Psoas muscle (tissue), 8 donors: ENCODE data around the gene KAT7. TPM values are rescaled to one million over a fixed set of nuclear protein-coding genes. Genes with fewer than 3 reads are reported as not detected.

ENCODE experiments used
- ATAC-seq, 4 donors: fragments of 200-7000 bp; cut with Tn5 transposase; one replicate each; pipeline ENCODE4 v1.9.1; 2020; ENCODE audit warnings: moderate library complexity in 3 of 4, mild to moderate bottlenecking in 2 of 4
- DNase-seq, 2 donors: peaks; one replicate each; pipeline ENCODE4 v3.0.0-alpha.2; 2020
- H3K27ac ChIP-seq: fragments of 200-600 bp; one replicate; pipeline ENCODE4 v1.8.0; 2022
- H3K27me3 ChIP-seq, 3 donors: fragments of 200-600 bp in 1 of 3; one replicate each; pipeline versions ENCODE4 v1.6.1 to v1.8.0; 2013 to 2022; ENCODE audit warnings: low read length in 2 of 3, mild to moderate bottlenecking in 2 of 3, moderate library complexity in 1 of 3; ENCODE audit not compliant: insufficient read depth in 3 of 3
- H3K36me3 ChIP-seq, 2 donors: fragments of 200-600 bp in 1 of 2; one replicate each; pipeline versions ENCODE4 v1.6.1 to v1.8.0; 2013 to 2022; ENCODE audit warnings: low read depth in 1 of 2, mild to moderate bottlenecking in 1 of 2, moderate library complexity in 1 of 2; ENCODE audit not compliant: insufficient read depth in 1 of 2
- H3K4me1 ChIP-seq: fragments of 200-600 bp; one replicate; pipeline ENCODE4 v1.8.0; 2022
- H3K4me3 ChIP-seq: fragments of 200-600 bp; one replicate; pipeline ENCODE4 v1.8.0; 2022; ENCODE audit warnings: mild to moderate bottlenecking
- H3K9me3 ChIP-seq: fragments of 200-600 bp; one replicate; pipeline ENCODE4 v1.8.0; 2022
- WGBS, 3 donors: extraction: QIAGEN DNeasy Blood & Tissue Kit; methylation state at CpG; one replicate each; pipeline versions ENCODE4 v1.1.6 to v1.1.7; 2013; 5-methylcytosine and 5-hydroxymethylcytosine counted together
- intact Hi-C, 2 donors: fragments of 100-400 bp; cut with DNase I; formaldehyde crosslinking; loops; one replicate each; pipeline versions ENCODE4 v1.11.0 to v1.14.2; 2022
- polyA plus RNA-seq, 3 donors: library from polyadenylated mRNA; stranded (reverse); fragments of 200-250 nt; gene quantifications; one replicate each; pipeline ENCODE4 v1.2.3, GENCODE V29; 2013
- total RNA-seq, 4 donors: library from RNA; stranded (reverse); fragmentation: NEBNext Ultra II Directional in 2 of 4; extraction: Animal tissue kit (Norgen Biotek cat#: 25700) in 2 of 4; gene quantifications; one replicate each; pipeline versions ENCODE4 v1.2.1 to v1.2.4, GENCODE V29; 2021 to 2023
- TF ChIP-seq, protein P1 (sequence below): fragments of 200-600 bp; IDR thresholded peaks from one replicate; pipeline ENCODE4 v1.8.0; 2022; ENCODE audit warnings: antibody characterized with exemption
- donor health status: healthy with polysubstance abuse.
- donor health status: DM: no; HTN: no; CAD: no; lungs with moderate emphysema.
- donor health status: Bipolar disorder and iron deficiency.
- donor health status: healthy.
- donor health status: DM: yes; HTN: yes; CAD: no.
- donor health status: DM: no; HTN: no; CAD: no.
- donor health status: DM: no; HTN: no; CAD: no.
- donor health status: DM: yes; HTN: yes; CAD: no.

Gene KAT7
- total and polyA plus RNA-seq, 7 donors: 15.4 to 60.7 (median 34.1) TPM

DNA sequence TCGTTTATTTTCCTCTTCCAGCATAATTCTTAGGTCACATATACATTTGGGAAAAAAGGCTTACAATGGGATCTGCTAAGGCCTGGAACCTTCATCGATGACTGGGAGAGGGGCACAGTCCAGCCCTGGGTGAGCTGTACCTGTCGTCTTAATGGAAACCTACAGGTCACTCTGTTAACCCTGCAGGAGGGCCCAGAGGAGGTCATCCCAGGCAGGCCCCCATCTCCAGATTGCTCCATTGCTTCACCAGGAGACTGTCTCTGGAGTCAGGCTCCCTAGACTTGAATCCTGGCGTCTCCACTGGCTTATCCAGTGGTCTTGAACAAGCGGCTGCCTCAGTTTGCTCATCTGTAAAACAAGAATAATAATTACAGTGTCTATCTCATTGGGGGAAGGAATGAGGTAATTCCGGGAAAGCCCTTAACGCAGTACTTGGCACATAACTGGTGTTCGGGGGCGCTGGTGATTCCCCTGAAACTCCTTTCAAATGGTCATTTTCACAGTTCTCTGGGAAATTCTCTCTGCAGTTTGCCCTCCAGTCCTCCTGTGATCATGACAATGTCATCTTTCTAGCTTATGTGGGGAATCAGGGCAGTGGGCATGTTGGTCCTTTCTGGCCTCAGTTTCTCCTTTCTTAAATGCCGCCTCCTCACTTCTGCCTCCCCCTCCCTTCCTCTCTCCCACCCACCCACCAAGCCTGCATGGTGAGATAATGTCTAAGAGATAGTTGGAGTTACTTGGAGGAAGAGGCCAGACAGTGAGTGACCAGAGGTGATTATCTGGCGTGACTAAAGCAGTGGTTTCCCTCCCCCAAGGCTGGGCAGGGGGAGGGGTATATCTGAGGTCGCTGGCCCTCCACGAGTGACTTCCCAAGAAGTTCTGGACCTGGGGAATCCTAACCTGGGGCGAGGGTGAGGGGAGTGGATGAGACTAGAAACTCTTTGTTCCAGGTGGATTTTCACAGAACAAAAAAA lies 90.7 kb downstream of the KAT7 start:
- Histone ChIP-seq H3K4me1 (peaks cover 7% of the 10 kb centered on the region), H3K36me3 (no peaks in the 10 kb centered on the region), H3K27me3 (peaks cover 0 to 26% (median 2%) of the 10 kb centered on the region in 3 donors), H3K27ac (no peak overlapping the region), H3K4me3 (no peak overlapping the region), H3K9me3 (no peaks in the 10 kb centered on the region)
- 57 to 64% (median 57%) methylated on average over 14 of the region's 14 CpGs for WGBS, 3 donors
- ATAC-seq (no peak), DNase-seq (no peak)
- intact Hi-C loops: no loop called here
- TF ChIP-seq, protein P1, sequence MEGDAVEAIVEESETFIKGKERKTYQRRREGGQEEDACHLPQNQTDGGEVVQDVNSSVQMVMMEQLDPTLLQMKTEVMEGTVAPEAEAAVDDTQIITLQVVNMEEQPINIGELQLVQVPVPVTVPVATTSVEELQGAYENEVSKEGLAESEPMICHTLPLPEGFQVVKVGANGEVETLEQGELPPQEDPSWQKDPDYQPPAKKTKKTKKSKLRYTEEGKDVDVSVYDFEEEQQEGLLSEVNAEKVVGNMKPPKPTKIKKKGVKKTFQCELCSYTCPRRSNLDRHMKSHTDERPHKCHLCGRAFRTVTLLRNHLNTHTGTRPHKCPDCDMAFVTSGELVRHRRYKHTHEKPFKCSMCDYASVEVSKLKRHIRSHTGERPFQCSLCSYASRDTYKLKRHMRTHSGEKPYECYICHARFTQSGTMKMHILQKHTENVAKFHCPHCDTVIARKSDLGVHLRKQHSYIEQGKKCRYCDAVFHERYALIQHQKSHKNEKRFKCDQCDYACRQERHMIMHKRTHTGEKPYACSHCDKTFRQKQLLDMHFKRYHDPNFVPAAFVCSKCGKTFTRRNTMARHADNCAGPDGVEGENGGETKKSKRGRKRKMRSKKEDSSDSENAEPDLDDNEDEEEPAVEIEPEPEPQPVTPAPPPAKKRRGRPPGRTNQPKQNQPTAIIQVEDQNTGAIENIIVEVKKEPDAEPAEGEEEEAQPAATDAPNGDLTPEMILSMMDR: no peak

DNA sequence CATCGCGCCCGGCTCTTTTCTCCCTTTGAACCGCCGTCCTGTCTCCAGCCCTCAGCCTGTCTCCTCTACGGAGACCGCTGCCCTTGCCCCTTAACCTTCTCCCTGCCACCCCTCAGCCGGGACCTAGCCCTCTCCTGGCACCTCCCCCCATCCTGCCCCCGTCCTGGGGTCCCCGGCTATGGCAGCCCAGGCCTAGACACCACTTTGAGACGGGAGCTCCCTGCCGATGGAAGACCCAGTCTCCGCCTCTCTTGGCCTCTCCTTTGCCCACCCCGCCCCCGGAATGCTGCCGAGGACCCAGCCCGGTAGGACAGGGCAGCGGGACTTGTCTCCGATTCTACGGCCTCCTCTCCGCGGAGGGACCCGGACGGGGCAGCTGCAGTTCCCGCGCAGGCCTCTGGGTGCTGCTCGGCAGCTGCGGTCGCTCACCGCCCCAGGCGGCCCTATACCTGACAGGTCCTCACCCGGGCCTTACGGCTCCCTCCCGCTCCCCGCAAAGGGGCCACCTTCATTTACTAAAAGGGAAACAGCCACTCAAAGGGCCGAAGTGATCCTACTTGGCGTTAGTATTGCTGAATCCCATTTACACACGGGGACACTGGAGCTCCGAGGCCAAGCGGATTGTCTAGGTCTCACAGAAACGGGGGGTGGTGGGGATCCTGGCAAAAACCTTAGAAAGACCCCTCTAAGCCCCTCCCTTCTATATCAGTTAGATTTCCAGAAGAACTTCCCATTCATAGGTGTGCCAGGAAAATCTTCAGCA lies 92.0 kb downstream of the KAT7 start:
- intact Hi-C loops: loop anchor here (2.0 to 5.0 kb wide), 2 partner anchors 116 to 117 kb away; partner anchors contain the start of gene DLX3 (in 1 of the 2)
- no peaks in the 10 kb centered on the region for H3K9me3 ChIP-seq
- DNase-seq (peak; percentile 71 to 86), ATAC-seq (peak; percentile 91 to 98 (median 96))
- H3K36me3 ChIP-seq: no peaks in the 10 kb centered on the region
- H3K27me3 ChIP-seq: peaks cover 0 to 35% (median 5%) of the 10 kb centered on the region in 3 donors
- WGBS, 3 donors: 5 to 6% (median 5%) methylated on average over 39 to 41 of the region's 41 CpGs
- no peak overlapping the region for H3K27ac ChIP-seq
- H3K4me3 ChIP-seq: no peak overlapping the region
- TF ChIP-seq, protein P1: peak; percentile 96
- H3K4me1 ChIP-seq: peaks cover 7% of the 10 kb centered on the region

DNA sequence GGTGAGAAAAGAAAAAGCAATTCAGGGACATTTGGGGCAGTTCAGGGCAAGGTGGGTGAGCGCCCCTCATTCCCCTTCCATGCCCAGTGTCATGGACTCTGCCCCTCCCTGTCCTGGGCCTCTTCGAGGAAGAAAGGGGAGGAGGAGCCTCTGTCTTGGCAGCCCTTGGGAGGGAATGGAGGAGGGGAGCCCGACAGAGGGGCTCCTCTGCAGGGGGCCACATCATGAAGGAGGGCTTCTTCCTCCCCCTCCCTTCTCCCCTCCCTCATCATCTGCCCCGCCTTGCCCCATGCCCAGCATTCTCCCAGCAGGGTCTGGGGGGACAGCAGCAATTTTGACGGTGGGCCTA lies 92.5 kb downstream of the KAT7 start:
- Histone ChIP-seq H3K9me3 (no peaks in the 10 kb centered on the region), H3K27me3 (peaks cover 0 to 35% (median 5%) of the 10 kb centered on the region in 3 donors), H3K36me3 (no peaks in the 10 kb centered on the region), H3K27ac (no peak overlapping the region), H3K4me1 (peaks cover 7% of the 10 kb centered on the region), H3K4me3 (no peak overlapping the region)
- intact Hi-C loops: loop anchor here (2.0 to 5.0 kb wide), 2 partner anchors 116 kb away; partner anchors contain the start of gene DLX3 (in 1 of the 2)
- DNase-seq: no peak
- WGBS, 3 donors: 26 to 29% (median 28%) methylated on average over 3 to 5 of the region's 5 CpGs
- TF ChIP-seq, protein P1: no peak
- ATAC-seq: no peak

DNA sequence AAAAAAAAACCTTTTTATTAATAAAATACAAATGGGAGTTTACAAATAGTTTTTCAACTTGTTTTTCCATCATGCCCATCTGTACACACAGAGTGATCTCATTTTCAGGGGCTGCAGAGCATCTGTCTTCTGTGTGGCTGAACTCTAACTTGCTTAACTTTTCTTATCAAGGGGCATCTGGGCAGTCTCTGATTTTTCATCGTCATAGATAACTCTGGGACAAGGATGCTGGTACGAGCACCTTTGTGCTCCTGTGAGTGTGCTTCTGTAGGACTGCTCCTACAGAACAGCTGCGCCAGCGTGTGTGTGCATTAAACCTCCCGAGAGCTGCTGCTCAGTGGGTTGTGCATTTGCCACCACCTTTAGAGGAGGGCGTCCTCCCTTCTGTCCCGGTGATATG lies 94.0 kb downstream of the KAT7 start:
- Histone ChIP-seq H3K4me1 (peaks cover 7% of the 10 kb centered on the region), H3K27me3 (peaks cover 0 to 39% (median 6%) of the 10 kb centered on the region in 3 donors), H3K36me3 (no peaks in the 10 kb centered on the region), H3K27ac (no peak overlapping the region), H3K4me3 (no peak overlapping the region), H3K9me3 (no peaks in the 10 kb centered on the region)
- 34 to 40% (median 39%) methylated on average over 7 of the region's 7 CpGs for WGBS, 3 donors
- TF ChIP-seq, protein P1: no peak
- no peak for DNase-seq
- intact Hi-C loops: loop anchor here in 1 of 2 donors (5.0 kb wide), 1 partner anchor 115 kb away; the partner anchor contains the start of gene DLX3
- ATAC-seq: no peak

Other genes with a start within 250 kb of the KAT7 start
- gene NXPH3, start 212.8 kb upstream of the KAT7 start, total RNA-seq: 1 to 10 TPM in 1 of 4 donors, under 1 TPM in 3; 0.42 to 1.8 (median 0.61) TPM
- under 1 TPM; 0.39 to 0.75 (median 0.55) TPM for gene NXPH3, start 212.8 kb upstream of the KAT7 start, polyA plus RNA-seq
- 10 to 100 TPM; 37.1 to 59.7 (median 52.0) TPM for gene SPOP, start 110.6 kb upstream of the KAT7 start, total RNA-seq
- gene SPOP, start 110.6 kb upstream of the KAT7 start, polyA plus RNA-seq: 10 to 100 TPM; 31.2 to 64.9 (median 35.5) TPM
- gene SLC35B1, start 80.7 kb upstream of the KAT7 start, total RNA-seq: 10 to 100 TPM; 39.5 to 69.5 (median 60.9) TPM
- gene SLC35B1, start 80.7 kb upstream of the KAT7 start, polyA plus RNA-seq: 10 to 100 TPM; 60.7 to 85.7 (median 83.5) TPM
- gene FAM117A, start 24.6 kb upstream of the KAT7 start, total RNA-seq: 1 to 10 TPM in 3 of 4 donors, under 1 TPM in 1; 0.71 to 5.1 (median 2.2) TPM
- gene FAM117A, start 24.6 kb upstream of the KAT7 start, polyA plus RNA-seq: 1 to 10 TPM; 1.8 to 2.7 (median 2.1) TPM
- not detected for gene TAC4, start 59.4 kb downstream of the KAT7 start, total RNA-seq
- not detected for gene TAC4, start 59.4 kb downstream of the KAT7 start, polyA plus RNA-seq
- gene DLX4, start 180.5 kb downstream of the KAT7 start, total RNA-seq: not detected
- gene DLX4, start 180.5 kb downstream of the KAT7 start, polyA plus RNA-seq: not detected
- gene DLX3, start 206.5 kb downstream of the KAT7 start, total RNA-seq: not detected
- gene DLX3, start 206.5 kb downstream of the KAT7 start, polyA plus RNA-seq: under 1 TPM in 1 of 3 donors, not detected in 2; 0.03 TPM